ENCODE results near the gene DOCK3. TPM values are rescaled to one million over a fixed set of nuclear protein-coding genes. Genes with fewer than 3 reads are reported as not detected.

Gene DOCK3
- total RNA-seq, 1 experiment from 2014 or later, result 8.3 TPM

- Histone ChIP-seq H2BK5ac (ENCODE audit: insufficient read length, low read length) (no peak overlapping the region), H3K4ac (ENCODE audit: low read depth, low read length) (no peak overlapping the region), H2BK120ac (ENCODE audit: low read depth, low read length, poor library complexity, severe bottlenecking) (no peak overlapping the region), H3K4me2 (ENCODE audit: insufficient read depth, insufficient read length, low read length) (no peak overlapping the region), H3K23ac (ENCODE audit: insufficient read length, low read depth, low read length) (no peak overlapping the region), H3T11ph (ENCODE audit: low read length) (no peak overlapping the region), H3K14ac (ENCODE audit: insufficient read depth, low read length) (no peak overlapping the region), H2BK15ac (ENCODE audit: low read depth, low read length) (no peak overlapping the region), H3K27me3 (ENCODE audit: insufficient read depth, low read length) (no peaks in the 10 kb centered on the region), H3K23me2 (ENCODE audit: insufficient read length, low read depth, low read length, poor library complexity, severe bottlenecking) (no peaks in the 10 kb centered on the region), H3K56ac (ENCODE audit: insufficient read length, low read depth, low read length) (no peak overlapping the region), H4K20me1 (ENCODE audit: control insufficient read depth, insufficient read depth, insufficient read length) (no peaks in the 10 kb centered on the region), H3K79me2 (ENCODE audit: insufficient read depth, low read length) (no peaks in the 10 kb centered on the region), H3K79me1 (ENCODE audit: insufficient read depth, low read depth, low read length, poor library complexity, severe bottlenecking) (no peaks in the 10 kb centered on the region), H3K27ac (ENCODE audit: insufficient read length, low read depth, low read length) (no peak overlapping the region), H2AK5ac (ENCODE audit: insufficient read length, low read length) (no peak overlapping the region), H4K91ac (ENCODE audit: insufficient read length, low read depth, low read length) (no peak overlapping the region), H3K4me1 (ENCODE audit: insufficient read depth, low read length) (no peaks in the 10 kb centered on the region), H3K9ac (ENCODE audit: extremely low read depth, insufficient read length, low read length) (no peak overlapping the region), H3K18ac (ENCODE audit: insufficient read length, low read depth, low read length) (no peak overlapping the region), H3K9me3 (ENCODE audit: control insufficient read depth, low read depth, low read length) (no peaks in the 10 kb centered on the region), H4K5ac (ENCODE audit: insufficient read length, low read depth, low read length) (no peak overlapping the region), H2BK12ac (ENCODE audit: insufficient read length, low read depth, low read length) (no peak overlapping the region), H2BK20ac (ENCODE audit: low read depth, low read length, poor library complexity, severe bottlenecking) (no peak overlapping the region), H4K8ac (replicated peaks; ENCODE audit: insufficient read length, low read depth, low read length) (no peak overlapping the region), H2AFZ (ENCODE audit: low read length) (no peak overlapping the region)
- no CpG with 5 or more reads among the region's 2 CpGs for WGBS (ENCODE audit: extremely low coverage, insufficient read length, low lambda C conversion rate)
- TF ChIP-seq CTCF (conservative IDR thresholded peaks at IDR 0.05), result no peak
- H3K4me1 Mint-ChIP-seq, result peaks cover 26 to 30% of the 10 kb centered on the region in 2 experiments
- H3K27me3 Mint-ChIP-seq (ENCODE audit: low read depth), result no peaks in the 10 kb centered on the region
- peaks cover 8 to 37% (median 29%) of the 10 kb centered on the region in 3 experiments; a peak in 6 of 7 replicates for H3K36me3 Mint-ChIP-seq (ENCODE audit: insufficient read depth in 1 of 3, low read depth in 3 of 3)
- H3K4me3 Mint-ChIP-seq, result no peak overlapping the region
- DNase-seq, result no peak
- H3K9me3 Mint-ChIP-seq, result no peaks in the 10 kb centered on the region
- no peak overlapping the region for H3K27ac Mint-ChIP-seq
These were observed 29.3 kb upstream of the DOCK3 start for GRCh38 chr3:50645378-50645777.

Data from H9 (cell line).